Measurements from ENCODE around the gene CGNL1.

CGNL1 gene

GRCh38 chr15:57425842-57426241 is 49.5 kb downstream of the CGNL1 start:
- no peak for DNase-seq

DNA sequence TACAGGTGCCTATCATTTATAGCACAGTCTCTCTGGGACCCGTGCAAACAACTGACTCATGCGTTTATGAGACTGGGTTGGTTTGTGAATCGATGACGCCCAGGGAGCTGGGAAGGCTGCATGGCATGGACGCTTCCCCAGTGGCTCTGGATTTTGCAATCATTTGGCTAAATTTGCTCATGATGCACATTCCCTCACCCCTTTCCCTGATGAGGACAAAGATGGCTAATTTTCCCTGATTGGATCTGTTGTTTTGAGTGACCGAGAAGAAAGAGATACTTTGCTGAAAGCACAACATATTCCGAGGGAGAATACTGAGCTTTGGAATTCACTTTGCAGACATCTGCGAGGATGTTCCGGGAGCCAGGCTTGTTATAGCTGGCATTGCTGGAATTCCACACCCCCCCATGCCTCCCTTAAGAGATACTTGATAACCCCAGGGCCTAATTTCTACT is 51.1 kb downstream of the CGNL1 start:
- no peak for DNase-seq

DNA sequence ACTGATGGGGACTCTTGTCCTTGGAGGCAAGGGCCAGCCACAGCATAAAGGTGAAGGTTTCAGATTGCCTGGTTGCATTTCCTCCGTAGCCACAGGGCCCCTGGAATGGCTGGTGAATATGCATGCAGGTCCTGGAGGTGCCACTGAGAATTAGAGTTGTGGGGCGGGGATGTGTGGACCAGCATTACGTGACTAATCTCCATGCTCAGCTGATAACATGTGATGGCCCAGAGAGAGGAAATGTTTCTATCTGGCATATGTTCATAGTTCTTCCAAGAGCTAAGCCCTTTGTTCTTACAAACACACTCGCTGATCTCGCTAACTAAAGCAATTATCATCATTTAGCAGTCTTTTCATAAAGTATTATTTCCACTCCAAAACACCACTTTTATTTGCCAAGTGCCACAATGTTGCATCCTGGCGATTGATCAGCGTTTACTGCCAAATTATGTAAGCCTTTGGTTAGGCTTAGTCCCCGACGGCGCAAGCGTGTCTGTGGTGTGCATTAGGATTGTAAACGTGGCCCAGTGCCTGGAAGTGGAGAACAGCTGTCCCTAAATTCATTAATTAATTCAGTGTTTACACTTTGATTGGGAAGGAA is 55.9 kb downstream of the CGNL1 start:
- no peak for DNase-seq

- no peak for DNase-seq
Measured at GRCh38 chr15:57436166-57436565, 59.9 kb downstream of the CGNL1 start.

GRCh38 chr15:57436961-57437360 is 60.7 kb downstream of the CGNL1 start:
- DNase-seq: no peak

DNA sequence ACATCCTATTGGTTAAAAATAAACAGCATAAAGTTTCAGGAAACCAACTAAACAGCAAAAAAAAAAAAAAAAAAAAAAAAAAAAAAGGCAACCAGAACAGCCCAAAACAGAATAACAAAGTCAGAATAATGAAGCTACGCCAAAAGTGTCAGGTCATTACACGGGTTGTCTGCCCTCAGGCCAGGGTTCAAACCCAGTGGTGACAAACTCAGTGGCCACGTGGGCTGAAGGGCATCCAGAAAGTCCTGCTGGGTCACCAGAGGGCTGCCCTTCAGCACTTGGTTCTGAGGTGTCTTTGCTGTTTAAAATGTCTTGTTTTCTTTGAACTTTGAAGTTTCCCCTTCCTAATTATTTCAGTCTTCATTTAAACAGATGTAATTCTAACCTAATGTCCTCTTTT is 61.3 kb downstream of the CGNL1 start:
- no peak for DNase-seq

GRCh38 chr15:57438166-57438565 is 61.9 kb downstream of the CGNL1 start:
- DNase-seq: no peak

GRCh38 chr15:57439128-57440027 is 63.1 kb downstream of the CGNL1 start:
- DNase-seq: no peak

DNA sequence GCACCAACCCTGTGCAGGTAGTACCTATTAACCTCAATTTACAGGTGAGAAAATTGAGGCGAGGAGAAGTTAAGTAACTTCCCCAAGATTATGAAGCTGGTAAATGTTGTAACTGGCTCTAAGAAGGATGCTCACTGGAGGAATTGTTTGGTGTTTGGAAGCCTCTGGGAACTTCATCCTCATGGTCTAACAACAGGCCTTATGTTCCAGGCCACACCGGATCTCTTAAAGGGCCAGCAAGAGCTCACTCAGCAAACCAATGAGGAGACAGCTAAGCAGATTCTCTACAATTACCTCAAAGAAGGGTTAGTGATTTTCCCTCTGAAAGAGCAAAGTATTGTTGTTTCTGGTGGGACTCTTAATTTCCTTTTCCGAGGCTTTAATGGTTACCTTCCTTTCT is 63.9 kb downstream of the CGNL1 start:
- no peak for DNase-seq

DNA sequence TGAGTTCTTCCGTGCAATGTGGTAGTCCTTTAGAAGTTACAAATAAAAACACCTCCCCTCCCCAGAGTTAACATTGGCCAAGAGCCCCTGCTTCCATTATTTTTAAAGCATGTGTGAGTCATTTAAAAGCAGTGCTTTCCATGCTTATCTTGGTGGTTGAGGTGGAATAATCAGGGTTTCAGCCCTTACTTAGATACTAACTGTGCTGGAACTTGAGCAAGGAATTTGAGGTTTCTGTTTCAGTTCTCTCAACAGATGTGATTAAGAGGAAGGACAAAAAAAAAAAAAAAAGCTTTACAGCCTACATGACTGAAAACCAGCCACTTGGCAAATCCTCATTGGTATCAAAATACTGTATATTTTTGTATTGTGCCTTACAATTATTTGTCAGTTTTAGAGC is 64.5 kb downstream of the CGNL1 start:
- no peak for DNase-seq

- DNase-seq: no peak
Measured at GRCh38 chr15:57442335-57442734, 66.0 kb downstream of the CGNL1 start.

GRCh38 chr15:57443486-57443885 is 67.2 kb downstream of the CGNL1 start:
- DNase-seq: no peak

DNA sequence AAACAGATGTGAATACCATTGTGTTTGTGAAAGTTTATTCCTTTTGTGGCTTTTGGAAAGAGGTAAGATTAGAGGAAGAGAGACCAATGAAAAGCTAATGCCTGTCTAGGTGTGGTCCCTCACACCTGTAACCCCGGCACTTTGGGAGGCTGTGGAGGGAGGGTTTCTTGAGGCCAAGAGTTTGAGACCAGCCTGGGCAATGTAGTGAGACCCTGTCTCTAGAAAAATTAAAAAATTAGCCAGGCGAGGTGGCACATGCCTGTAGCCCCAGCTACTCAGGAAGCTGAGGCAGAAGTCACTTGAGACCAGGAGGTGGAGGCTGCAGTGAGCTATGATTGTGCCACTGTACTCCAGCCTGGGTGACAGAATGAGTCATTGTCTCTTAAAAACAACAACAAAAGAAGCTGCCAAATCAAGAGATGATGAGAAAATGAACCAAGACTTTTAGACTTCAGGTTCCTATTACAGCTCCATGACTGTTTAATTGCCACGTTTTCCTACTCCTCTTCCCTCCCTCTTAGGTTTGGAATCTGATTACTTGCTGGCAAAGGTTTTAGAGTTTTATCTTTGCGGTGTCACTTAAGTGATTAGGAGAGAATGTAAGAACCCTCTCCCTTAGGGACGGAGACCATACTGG is 68.7 kb downstream of the CGNL1 start:
- DNase-seq: no peak

- DNase-seq: no peak
Measured at GRCh38 chr15:57445872-57446271, 69.6 kb downstream of the CGNL1 start.

- no peak for DNase-seq
Measured at GRCh38 chr15:57446393-57446792, 70.1 kb downstream of the CGNL1 start.

- no peak for DNase-seq
Measured at GRCh38 chr15:57451555-57451954, 75.2 kb downstream of the CGNL1 start.

DNA sequence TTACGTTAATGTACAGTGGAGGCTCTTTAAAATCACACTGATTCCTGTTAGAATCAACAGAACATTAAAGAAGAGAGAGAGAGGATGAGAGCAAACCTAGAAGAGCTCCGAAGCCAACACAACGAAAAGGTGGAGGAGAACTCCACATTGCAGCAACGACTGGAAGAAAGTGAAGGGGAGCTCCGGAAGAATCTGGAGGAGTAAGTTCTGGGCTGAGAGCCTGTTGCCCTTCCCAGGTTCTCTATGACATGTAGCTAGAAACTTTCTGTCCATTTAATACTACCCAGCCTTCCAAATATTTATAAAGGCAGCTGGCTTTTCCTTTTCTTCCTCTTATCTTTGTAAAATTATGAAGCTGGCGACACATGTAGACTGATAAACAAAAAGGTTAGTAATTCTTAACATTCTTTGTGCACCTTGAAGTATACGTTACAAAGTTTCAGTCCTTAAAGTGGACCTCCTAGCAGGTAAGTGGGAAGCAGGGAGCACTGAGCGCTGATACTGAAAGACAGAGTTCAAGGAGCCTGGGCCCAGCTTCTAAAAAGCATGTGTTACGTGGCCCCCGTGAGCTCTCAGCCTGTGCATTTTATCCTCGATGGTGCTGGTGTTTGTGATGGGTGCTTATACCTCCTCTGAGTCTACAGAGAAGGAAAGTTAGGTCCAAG is 75.9 kb downstream of the CGNL1 start:
- no peak for DNase-seq

GRCh38 chr15:57455929-57456328 is 79.6 kb downstream of the CGNL1 start:
- DNase-seq: no peak

DNA sequence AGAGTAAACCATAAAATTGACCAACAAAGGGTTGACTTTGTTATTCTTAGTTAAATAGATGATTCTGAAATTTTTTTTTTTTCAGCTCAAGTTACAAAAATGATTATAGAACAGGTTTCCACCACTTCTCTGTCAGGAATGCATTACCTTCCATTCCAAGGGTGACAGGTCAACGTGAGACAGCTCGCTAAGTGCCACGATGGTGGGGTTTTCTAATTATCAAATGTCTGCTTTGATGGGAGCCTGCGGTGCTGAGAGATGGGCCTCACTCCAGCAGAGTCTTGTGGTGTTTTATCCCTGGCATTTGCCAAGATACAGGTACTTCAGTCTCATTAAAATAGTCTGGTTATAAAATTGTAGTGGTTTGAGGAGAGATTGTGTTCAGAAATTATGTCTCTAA is 80.3 kb downstream of the CGNL1 start:
- no peak for DNase-seq

DNA sequence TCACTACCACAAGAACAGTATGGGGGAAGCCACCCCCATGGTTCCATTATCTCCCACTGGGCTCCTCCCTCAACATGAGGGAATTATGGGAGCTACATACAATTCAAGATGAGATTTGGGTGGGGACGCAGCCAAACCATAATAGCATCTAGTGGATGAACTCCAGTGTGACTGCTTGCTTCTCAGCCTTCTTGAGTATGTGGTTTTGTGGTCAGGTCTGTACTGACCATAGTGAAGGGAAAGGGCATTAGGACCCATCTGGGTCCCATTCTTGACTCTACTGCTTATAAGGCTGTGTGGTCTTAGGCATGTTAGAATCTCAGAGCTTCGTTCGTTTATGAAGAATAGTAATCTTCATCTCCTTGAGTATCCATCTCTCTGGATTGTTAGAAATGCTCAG is 81.4 kb downstream of the CGNL1 start:
- no peak for DNase-seq

- DNase-seq: no peak
Measured at GRCh38 chr15:57458356-57458781, 82.1 kb downstream of the CGNL1 start.

DNA sequence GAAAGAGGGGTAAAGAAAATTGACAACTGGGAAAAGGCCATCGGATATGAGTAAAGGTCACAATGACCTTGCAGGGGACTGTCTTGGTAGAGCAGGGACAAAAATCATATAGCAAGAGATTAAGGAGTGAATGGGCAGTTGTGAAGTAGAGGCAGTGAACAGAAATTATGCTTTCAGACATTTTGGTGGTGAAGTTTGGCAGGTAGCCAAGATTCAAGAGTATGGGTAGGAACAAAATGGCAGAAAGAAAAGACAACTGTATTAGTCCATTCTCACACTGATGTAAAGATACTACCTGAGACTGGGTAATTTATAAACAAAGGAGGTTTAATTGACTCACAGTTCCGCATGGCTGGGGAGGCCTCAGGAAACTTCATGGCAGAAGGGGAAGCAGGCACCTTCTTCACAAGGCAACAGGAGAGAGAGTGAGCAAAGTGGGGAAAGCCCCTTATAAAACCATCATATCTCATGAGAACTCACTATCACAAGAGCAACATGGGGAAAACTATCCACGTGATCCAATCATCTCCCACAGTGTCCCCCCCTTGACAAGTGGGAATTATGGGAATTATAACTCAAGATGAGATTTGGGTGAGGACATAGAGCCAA is 84.0 kb downstream of the CGNL1 start:
- no peak for DNase-seq

DNA sequence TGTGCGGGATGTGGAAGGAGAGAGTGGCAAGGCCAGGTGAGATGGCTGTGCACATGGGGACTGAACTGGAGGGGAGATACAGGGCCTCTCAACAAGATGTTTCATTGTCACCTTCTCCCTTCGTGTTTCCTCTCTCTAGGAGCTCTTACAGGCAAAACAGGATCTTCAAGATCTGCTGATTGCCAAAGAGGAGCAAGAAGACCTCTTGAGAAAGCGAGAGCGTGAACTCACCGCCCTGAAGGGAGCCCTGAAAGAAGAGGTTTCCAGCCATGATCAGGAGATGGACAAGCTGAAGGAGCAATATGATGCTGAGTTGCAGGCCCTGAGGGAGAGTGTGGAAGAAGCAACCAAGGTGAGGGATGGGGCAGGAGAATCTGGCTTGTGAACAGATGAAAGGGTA is 85.2 kb downstream of the CGNL1 start:
- DNase-seq: no peak

Data from NCI-H526 (cell line).